Glutamatergic neuron (in vitro differentiated cells): Measurements from ENCODE around the gene RGP1. TPM values are rescaled to one million over a fixed set of nuclear protein-coding genes. Genes with fewer than 3 reads are reported as not detected.

Source experiments
- DNase-seq: peaks from one replicate; pipeline ENCODE4 v3.0.0; 2022
- H3K27ac Mint-ChIP-seq: one replicate; pipeline ENCODE4 v1.8.0; 2020; ENCODE audit warnings: mild to moderate bottlenecking, mixed read lengths, inconsistent platforms; ENCODE audit not compliant: unreplicated experiment
- H3K27me3 Mint-ChIP-seq: one replicate; pipeline ENCODE4 v1.8.0; 2020; ENCODE audit warnings: mild to moderate bottlenecking, moderate library complexity, mixed read lengths, inconsistent platforms; ENCODE audit not compliant: unreplicated experiment
- H3K36me3 Mint-ChIP-seq: one replicate; pipeline ENCODE4 v1.8.0; 2020; ENCODE audit warnings: mild to moderate bottlenecking, mixed read lengths, inconsistent platforms; ENCODE audit not compliant: unreplicated experiment
- H3K4me1 Mint-ChIP-seq: one replicate; pipeline ENCODE4 v1.8.0; 2020; ENCODE audit warnings: mild to moderate bottlenecking, low read depth, mixed read lengths, inconsistent platforms; ENCODE audit not compliant: unreplicated experiment
- H3K4me3 Mint-ChIP-seq: one replicate; pipeline ENCODE4 v1.8.0; 2020; ENCODE audit warnings: mild to moderate bottlenecking, mixed read lengths, inconsistent platforms; ENCODE audit not compliant: unreplicated experiment
- H3K9me3 Mint-ChIP-seq: one replicate; pipeline ENCODE4 v1.8.0; 2020; ENCODE audit warnings: mild to moderate bottlenecking, moderate library complexity, mixed read lengths, inconsistent platforms; ENCODE audit not compliant: unreplicated experiment
- microRNA-seq: library from miRNA; unstranded; fragments of <30 nt; microRNA quantifications from one replicate; pipeline ENCODE4, GENCODE V29; 2020; ENCODE audit not compliant: unreplicated experiment
- total RNA-seq: library from RNA; stranded (reverse); fragmentation: NEBNext Ultra II Directional; extraction: Animal tissue kit (Norgen Biotek cat#: 25700); gene quantifications from one replicate; pipeline ENCODE4 v1.2.1, GENCODE V29; 2021; ENCODE audit not compliant: unreplicated experiment
- TF ChIP-seq, protein P1 (sequence below): fragments of 200-600 bp; sonication (generic); IDR thresholded peaks from one replicate; pipeline ENCODE4 v1.5.0; 2021; ENCODE audit not compliant: partially characterized antibody, unreplicated experiment

Gene RGP1
- total RNA-seq, 1 donor from 2014 or later, result 44.0 TPM

DNA sequence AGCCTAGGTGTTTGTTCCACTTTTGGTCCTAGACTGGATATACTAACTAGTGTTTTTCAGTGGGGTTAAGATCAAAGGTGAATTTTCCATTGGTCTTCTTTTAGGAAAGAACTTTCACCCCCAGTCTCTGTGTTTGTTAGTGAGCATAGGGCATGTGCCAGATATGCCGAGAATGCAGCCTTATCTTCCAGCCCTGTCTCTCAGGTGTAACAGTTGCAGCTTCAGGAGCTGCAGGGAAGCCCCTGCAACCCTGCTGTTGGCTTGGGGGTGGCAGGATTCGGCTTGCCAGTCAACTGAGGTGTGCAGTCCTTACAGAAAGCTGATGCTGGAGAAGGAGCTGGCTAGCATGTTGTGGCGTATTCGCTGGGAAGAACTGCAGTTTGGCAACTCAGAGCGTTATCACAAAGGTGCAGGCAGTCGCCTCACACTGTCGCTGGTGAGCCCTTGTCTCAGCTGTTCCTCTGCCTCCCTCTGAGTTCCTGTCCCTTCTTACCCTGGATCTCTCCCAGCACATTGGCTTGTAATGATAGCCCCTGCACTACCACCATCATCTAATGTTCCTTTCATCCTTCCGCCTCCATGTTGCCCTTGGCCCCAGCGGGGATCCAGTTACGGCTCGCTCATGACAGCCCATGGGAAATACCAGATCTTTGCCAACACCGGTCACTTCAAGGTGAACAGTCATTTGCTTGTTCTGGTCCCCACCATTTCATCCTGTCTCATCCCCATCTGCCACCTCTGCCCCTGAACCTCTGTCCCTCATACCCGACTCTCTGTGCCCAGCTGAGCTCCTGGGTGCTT lies 52.4 kb downstream of the RGP1 start:
- Mint-ChIP-seq H3K4me1 (peaks cover 23% of the 10 kb centered on the region), H3K9me3 (peaks cover 4% of the 10 kb centered on the region), H3K27ac (no peak overlapping the region), H3K4me3 (peak overlapping the region; percentile 44), H3K27me3 (peaks cover 8% of the 10 kb centered on the region), H3K36me3 (peaks cover 14% of the 10 kb centered on the region)
- TF ChIP-seq, protein P1, sequence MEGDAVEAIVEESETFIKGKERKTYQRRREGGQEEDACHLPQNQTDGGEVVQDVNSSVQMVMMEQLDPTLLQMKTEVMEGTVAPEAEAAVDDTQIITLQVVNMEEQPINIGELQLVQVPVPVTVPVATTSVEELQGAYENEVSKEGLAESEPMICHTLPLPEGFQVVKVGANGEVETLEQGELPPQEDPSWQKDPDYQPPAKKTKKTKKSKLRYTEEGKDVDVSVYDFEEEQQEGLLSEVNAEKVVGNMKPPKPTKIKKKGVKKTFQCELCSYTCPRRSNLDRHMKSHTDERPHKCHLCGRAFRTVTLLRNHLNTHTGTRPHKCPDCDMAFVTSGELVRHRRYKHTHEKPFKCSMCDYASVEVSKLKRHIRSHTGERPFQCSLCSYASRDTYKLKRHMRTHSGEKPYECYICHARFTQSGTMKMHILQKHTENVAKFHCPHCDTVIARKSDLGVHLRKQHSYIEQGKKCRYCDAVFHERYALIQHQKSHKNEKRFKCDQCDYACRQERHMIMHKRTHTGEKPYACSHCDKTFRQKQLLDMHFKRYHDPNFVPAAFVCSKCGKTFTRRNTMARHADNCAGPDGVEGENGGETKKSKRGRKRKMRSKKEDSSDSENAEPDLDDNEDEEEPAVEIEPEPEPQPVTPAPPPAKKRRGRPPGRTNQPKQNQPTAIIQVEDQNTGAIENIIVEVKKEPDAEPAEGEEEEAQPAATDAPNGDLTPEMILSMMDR, result no peak
- DNase-seq, result no peak

DNA sequence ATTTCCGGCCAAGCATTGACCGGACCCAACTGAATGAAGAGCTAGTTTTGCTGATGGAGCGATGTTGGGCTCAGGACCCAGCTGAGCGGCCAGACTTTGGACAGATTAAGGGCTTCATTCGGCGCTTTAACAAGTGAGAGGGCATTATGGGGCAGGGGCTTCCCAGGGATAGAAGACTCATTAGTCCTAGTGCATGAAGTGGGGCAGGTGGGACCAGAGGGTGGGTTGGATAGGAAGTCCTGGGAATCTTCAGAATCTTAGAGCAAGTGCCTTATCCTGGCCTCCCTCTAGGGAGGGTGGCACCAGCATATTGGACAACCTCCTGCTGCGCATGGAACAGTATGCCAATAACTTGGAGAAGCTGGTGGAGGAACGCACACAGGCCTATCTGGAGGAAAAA lies 57.0 kb downstream of the RGP1 start:
- Mint-ChIP-seq H3K4me1 (peaks cover 2% of the 10 kb centered on the region), H3K4me3 (no peak overlapping the region)

More for the DNA sequence above, 57.0 kb downstream of the RGP1 start:
- Mint-ChIP-seq H3K9me3 (peaks cover 6% of the 10 kb centered on the region), H3K36me3 (peaks cover 1% of the 10 kb centered on the region), H3K27me3 (no peaks in the 10 kb centered on the region), H3K27ac (no peak overlapping the region)
- no peak for DNase-seq
- TF ChIP-seq, protein P1, result no peak

Small RNA genes lying within 50 kb of the gene (microRNA-seq; reads per million reads assigned to microRNA genes)
- gene MIR6852, result 2.1 reads per million, percentile 13 among the genes with 10 or more reads in this experiment
- 2.1 reads per million, percentile 13 among the genes with 10 or more reads in this experiment for gene MIR6853

Other genes starting within 250 kb of the RGP1 start
- 28.7 TPM for gene TESK1, start 144.0 kb upstream of the RGP1 start, total RNA-seq
- 4.9 TPM for gene CD72, start 130.9 kb upstream of the RGP1 start, total RNA-seq
- 3.4 TPM for gene SIT1, start 98.4 kb upstream of the RGP1 start, total RNA-seq
- gene RMRP, start 91.3 kb upstream of the RGP1 start, total RNA-seq, result 35,708 TPM
- 32.5 TPM for gene CCDC107, start 91.0 kb upstream of the RGP1 start, total RNA-seq
- gene ARHGEF39, start 84.1 kb upstream of the RGP1 start, total RNA-seq, result 2.6 TPM
- not detected for gene CA9, start 75.4 kb upstream of the RGP1 start, total RNA-seq
- 188 TPM for gene TPM2, start 59.4 kb upstream of the RGP1 start, total RNA-seq
- 56.2 TPM for gene TLN1, start 17.1 kb upstream of the RGP1 start, total RNA-seq
- gene CREB3, start 16.6 kb upstream of the RGP1 start, total RNA-seq, result 32.0 TPM
- gene GBA2, start 59 bp upstream of the RGP1 start, total RNA-seq, result 287 TPM
- not detected for gene MSMP, start 5.0 kb downstream of the RGP1 start, total RNA-seq
- 357 TPM for gene NPR2, start 42.3 kb downstream of the RGP1 start, total RNA-seq
- gene SPAG8, start 63.0 kb downstream of the RGP1 start, total RNA-seq, result not detected
- 48.1 TPM for gene HINT2, start 65.8 kb downstream of the RGP1 start, total RNA-seq
- gene FAM221B, start 79.4 kb downstream of the RGP1 start, total RNA-seq, result not detected
- 44.4 TPM for gene TMEM8B, start 79.9 kb downstream of the RGP1 start, total RNA-seq
- gene OR13J1, start 121.1 kb downstream of the RGP1 start, total RNA-seq, result not detected
- not detected for gene HRCT1, start 156.9 kb downstream of the RGP1 start, total RNA-seq
- not detected for gene SPAAR, start 160.2 kb downstream of the RGP1 start, total RNA-seq
- gene OR2S2, start 208.9 kb downstream of the RGP1 start, total RNA-seq, result not detected